GM12892 (cell line): ENCODE data around the gene ARMC8.

Source experiments
- POLR2A ChIP-seq: IDR thresholded peaks from 2 replicates; pipeline ENCODE4 v1.6.1; 2011; ENCODE audit warnings: low read depth, low read length, control low read depth
- POLR2AphosphoS5 ChIP-seq: IDR thresholded peaks from 2 replicates; pipeline ENCODE4 v1.6.1; 2011; ENCODE audit warnings: low read depth, low read length, control low read depth

- TF ChIP-seq POLR2A, result no peak
- no peak for TF ChIP-seq POLR2AphosphoS5
Measured at GRCh38 chr3:138297059-138297607, 110.0 kb downstream of the ARMC8 start.
